Right lobe of liver (tissue), 6 donors: ENCODE results near the gene SPDYE2B. TPM values are rescaled to one million over a fixed set of nuclear protein-coding genes. Genes with fewer than 3 reads are reported as not detected.
"Not testable (repeated sequence)": the region's sequence is repeated elsewhere in the genome, so short reads cannot be mapped to it uniquely, and the experiment has no call there.

Experiments
- ATAC-seq, 4 donors: fragments of 200-7000 bp; cut with Tn5 transposase; one replicate each; pipeline ENCODE4 v1.9.1; 2020; ENCODE audit warnings: mild to moderate bottlenecking in 4 of 4, moderate library complexity in 4 of 4
- DNase-seq, 3 donors: peaks; one replicate each; pipeline ENCODE4 v3.0.0-alpha.2; 2020
- H3K27ac ChIP-seq, 3 donors: fragments of 200-600 bp; one replicate each; pipeline ENCODE4 v1.8.0; 2022
- H3K27me3 ChIP-seq, 2 donors: fragments of 200-600 bp; one replicate each; pipeline ENCODE4 v1.8.0; 2022
- H3K36me3 ChIP-seq, 4 donors: fragments of 200-600 bp; sonication (generic) in 1 of 4; one replicate each; pipeline versions ENCODE4 v1.5.1 to v1.8.0; 2017 to 2022; ENCODE audit warnings: control low read depth in 1 of 4
- H3K4me1 ChIP-seq, 4 donors: fragments of 200-600 bp; sonication (generic) in 1 of 4; one replicate each; pipeline versions ENCODE4 v1.5.1 to v1.8.0; 2017 to 2022; ENCODE audit warnings: control low read depth in 1 of 4
- H3K4me3 ChIP-seq, 3 donors: fragments of 200-600 bp; one replicate each; pipeline ENCODE4 v1.8.0; 2022
- H3K9me3 ChIP-seq, 4 donors: fragments of 200-600 bp; sonication (generic) in 1 of 4; one replicate each; pipeline versions ENCODE4 v1.5.1 to v1.8.0; 2017 to 2022; ENCODE audit warnings: control low read depth in 1 of 4
- WGBS: methylation state at CpG from one replicate; pipeline ENCODE4 v1.1.6; 2018; ENCODE audit warnings: low coverage, low lambda C conversion rate; ENCODE audit not compliant: insufficient coverage; ENCODE audit errors: missing lambda C conversion rate; 5-methylcytosine and 5-hydroxymethylcytosine counted together
- intact Hi-C, 2 donors: fragments of 100-400 bp; cut with DNase I; formaldehyde crosslinking; loops; one replicate each; pipeline versions ENCODE4 v1.11.2 to v1.14.1; 2022
- total RNA-seq, 6 experiments: library from RNA; depleted of rRNA in 2 of 6; stranded (reverse); fragments of >200 nt in 2 of 6; fragmentation: NEBNext Ultra II Directional in 3 of 6; extraction: Animal tissue kit (Norgen Biotek cat#: 25700) in 3 of 6; gene quantifications; one replicate each; pipeline versions ENCODE4 v1.1.0 to v1.2.4, GENCODE V29; 2016 to 2023
- donor health status: DM: no; HTN: yes; CAD: no.
- donor health status: DM: no; HTN: no; CAD: no.
- donor health status: DM: no; HTN: no; CAD: no.
- donor health status: DM: no; HTN: yes; CAD: no.
- donor health status: DM: no; HTN: yes; CAD: no.

SPDYE2B gene
- total RNA-seq, 6 experiments from 2014 or later, result not detected

GRCh38 chr7:102647813-102648212 lies 2.3 kb upstream of the SPDYE2B start:
- ATAC-seq (peak in 2 of 4 donors; percentile 28 to 34), DNase-seq (peak in 1 of 3 donors; percentile 35)
- H3K27me3 ChIP-seq, intact Hi-C loops, H3K9me3 ChIP-seq, H3K4me1 ChIP-seq, H3K27ac ChIP-seq, H3K4me3 ChIP-seq, H3K36me3 ChIP-seq: not testable (repeated sequence)
- 92% methylated on average over 5 of the region's 7 CpGs for WGBS

DNA sequence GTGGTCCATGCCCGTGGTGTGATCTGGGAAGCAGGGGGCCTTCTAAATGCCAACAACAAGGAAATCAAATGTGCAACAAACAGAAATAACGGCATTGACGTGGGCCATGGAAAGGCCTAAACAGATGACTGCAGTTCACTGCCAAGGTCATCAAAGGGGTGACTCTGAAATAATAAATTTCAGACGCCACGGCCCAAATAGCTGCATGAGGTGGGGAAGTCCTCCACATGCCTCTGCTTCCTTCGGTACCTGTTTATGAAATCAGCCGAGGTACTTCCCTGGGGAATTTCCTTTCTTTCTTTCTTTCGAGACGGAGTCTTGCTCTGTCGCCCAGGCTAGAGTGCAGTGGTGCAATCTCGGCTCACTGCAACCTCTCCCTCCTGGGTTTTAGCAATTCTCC lies 14.6 kb downstream of the SPDYE2B start:
- ATAC-seq, intact Hi-C loops, H3K36me3 ChIP-seq, H3K27me3 ChIP-seq, H3K4me3 ChIP-seq, H3K27ac ChIP-seq, H3K9me3 ChIP-seq, H3K4me1 ChIP-seq: not testable (repeated sequence)
- no CpG with 5 or more reads among the region's 11 CpGs for WGBS
- peak in 1 of 3 donors; percentile 36 for DNase-seq

DNA sequence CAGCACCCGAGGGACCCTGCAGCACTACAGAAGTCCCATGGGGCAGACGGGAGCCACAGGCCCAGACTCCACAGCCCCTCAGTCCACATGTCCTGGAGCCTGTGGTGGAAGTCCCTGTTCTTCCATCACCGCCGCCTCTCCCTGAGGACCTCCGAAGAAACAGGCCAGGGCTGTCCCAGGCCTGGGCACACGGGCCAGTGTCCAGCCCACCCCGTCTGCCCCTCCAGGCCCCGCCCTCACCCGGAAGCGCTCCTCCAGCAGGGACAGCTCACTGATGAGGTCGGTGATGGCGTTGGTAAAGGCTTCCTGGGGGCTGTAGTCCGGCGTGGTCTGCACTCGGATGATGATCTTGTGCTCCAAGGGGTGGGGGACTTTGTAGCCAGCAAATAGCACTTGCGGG lies 16.7 kb downstream of the SPDYE2B start:
- H3K36me3 ChIP-seq, DNase-seq, intact Hi-C loops, H3K4me1 ChIP-seq, H3K27me3 ChIP-seq, H3K27ac ChIP-seq, H3K9me3 ChIP-seq, H3K4me3 ChIP-seq: not testable (repeated sequence)
- peak in 1 of 4 donors; percentile 17 for ATAC-seq
- WGBS, result no CpG with 5 or more reads among the region's 16 CpGs

DNA sequence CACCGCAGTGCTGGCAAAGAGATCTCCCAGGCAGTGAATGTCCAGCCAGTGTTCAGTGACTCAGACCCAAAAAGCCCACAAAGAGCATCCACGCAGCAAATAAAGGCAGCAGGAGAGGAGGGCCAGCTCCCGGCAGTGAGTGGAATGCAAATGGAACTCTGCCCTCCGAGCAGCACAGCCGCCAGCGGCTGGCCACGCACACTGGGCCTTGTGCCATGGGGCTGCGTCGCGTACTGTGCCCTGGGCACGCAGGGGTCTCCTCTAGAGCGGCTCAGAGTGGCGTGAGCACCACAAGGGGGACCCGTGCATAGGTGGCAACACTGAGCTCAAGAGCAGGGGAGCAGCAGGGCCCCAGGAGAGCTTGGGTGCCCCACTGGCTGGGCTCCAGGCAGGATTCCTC lies 17.4 kb downstream of the SPDYE2B start:
- H3K27ac ChIP-seq, H3K4me3 ChIP-seq, H3K27me3 ChIP-seq, H3K9me3 ChIP-seq, intact Hi-C loops, H3K4me1 ChIP-seq, H3K36me3 ChIP-seq: not testable (repeated sequence)
- peak; percentile 55 to 67 (median 62) for ATAC-seq
- WGBS, result no CpG with 5 or more reads among the region's 14 CpGs
- DNase-seq, result peak; percentile 11 to 39 (median 33)

DNA sequence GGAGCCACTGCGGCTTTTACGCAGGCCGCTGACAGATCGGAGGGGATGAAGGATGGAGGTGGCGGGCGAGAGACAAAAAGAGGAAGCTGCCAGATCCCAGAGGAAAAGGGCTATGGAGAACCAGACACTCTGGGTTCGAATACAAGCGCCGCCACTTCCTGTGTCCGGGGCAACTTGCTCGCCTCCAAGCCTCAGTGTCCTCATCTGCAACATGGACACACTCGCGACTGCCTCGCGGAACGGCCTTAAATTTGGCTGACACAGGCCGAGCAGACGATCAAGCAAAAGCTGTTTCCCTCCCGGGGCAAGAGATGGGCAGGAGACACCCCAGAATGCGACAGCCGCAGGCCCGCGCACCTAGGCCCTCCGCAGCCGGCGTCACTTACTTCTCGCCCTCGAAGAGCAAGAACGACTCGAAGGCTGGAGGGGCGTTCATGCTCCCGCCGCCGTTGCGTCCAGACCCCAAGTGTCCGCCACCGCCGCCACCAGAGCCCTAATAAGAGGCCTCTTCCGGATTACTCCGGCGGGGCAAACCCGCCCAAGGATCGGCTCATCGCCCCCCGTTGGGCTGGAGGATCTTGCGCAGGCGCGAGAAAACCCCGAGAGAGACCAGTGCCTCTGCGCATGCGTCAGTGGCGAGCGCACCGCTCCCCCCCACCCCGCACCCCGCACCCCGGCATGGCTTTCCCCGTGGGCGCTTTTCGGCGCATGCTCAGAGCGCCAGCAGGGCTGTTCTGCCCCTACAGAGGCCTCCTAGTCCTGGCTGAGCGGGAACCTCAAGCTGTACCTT lies 21.2 kb downstream of the SPDYE2B start, which contains the start of gene POLR2J2:
TSS of gene POLR2J2 (minus strand) at position 498 of the 790 bp plus-strand sequence. CDS start at position 436, 62 bp downstream.
- H3K36me3 ChIP-seq, H3K4me1 ChIP-seq, DNase-seq, H3K27me3 ChIP-seq, intact Hi-C loops, H3K27ac ChIP-seq, H3K9me3 ChIP-seq: not testable (repeated sequence)
- ATAC-seq, result peak; percentile 63 to 74 (median 68)
- no CpG with 5 or more reads among the region's 63 CpGs for WGBS
- H3K4me3 ChIP-seq, result peak within 1 kb of the TSS in 1 of 3 donors; percentile 32

DNA sequence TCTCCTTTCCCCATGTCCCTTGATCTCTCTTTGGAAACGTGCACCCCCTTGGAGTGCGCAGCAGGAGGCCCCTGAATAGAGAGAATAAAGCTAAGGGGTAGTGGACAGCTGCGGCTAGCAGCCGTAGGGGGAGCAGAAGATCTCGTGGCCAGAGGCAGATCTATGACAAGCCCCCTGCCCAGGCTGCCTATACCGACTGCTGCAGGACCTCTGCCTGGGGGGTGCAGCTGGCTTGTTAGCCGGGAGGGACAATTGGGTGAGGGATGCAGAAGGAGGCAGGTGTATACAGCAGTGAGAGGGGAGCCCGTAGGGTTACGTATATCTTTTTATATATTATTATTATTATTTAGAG lies 21.8 kb downstream of the SPDYE2B start:
- H3K27ac ChIP-seq, intact Hi-C loops, H3K36me3 ChIP-seq, H3K4me3 ChIP-seq, H3K4me1 ChIP-seq, ATAC-seq, H3K9me3 ChIP-seq, H3K27me3 ChIP-seq, DNase-seq: not testable (repeated sequence)
- no CpG with 5 or more reads among the region's 9 CpGs for WGBS

DNA sequence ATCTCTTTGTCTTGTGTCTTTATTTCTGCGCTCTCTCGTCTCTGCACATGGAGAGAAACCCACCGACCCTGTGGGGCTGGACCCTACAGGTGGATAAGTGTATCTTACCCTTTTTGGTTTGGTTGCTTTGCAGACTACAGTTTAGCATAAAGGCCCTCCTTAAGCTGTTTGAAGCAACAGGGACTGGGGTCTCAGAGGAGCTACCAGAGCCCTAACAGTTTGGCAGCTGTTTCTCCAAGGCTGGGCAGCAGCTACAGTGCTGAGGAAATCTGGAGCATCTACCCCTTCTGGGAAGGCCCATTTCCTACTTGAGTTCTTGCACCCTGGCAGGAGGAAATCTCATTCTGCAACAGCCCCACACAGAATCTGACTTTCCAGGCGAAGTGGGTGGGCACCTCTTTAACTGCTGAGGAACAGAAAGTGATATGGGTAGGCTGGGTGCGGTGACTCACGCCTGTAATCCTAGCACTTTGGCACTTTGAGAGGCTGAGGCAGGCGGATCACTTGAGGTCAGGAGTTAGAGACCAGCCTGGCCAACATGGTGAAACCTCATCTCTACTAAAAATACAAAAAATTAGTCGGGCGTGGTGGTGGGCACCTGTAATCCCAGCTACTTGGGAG lies 23.4 kb downstream of the SPDYE2B start:
- intact Hi-C loops, H3K9me3 ChIP-seq, DNase-seq, H3K36me3 ChIP-seq, H3K4me1 ChIP-seq, H3K27ac ChIP-seq, H3K4me3 ChIP-seq, H3K27me3 ChIP-seq: not testable (repeated sequence)
- no CpG with 5 or more reads among the region's 9 CpGs for WGBS
- ATAC-seq, result peak in 2 of 4 donors; percentile 1 to 2

- DNase-seq, result peak in 2 of 3 donors; percentile 40
- ATAC-seq, intact Hi-C loops, H3K9me3 ChIP-seq, H3K36me3 ChIP-seq, H3K4me1 ChIP-seq, H3K4me3 ChIP-seq, H3K27me3 ChIP-seq, H3K27ac ChIP-seq: not testable (repeated sequence)
- no CpG with 5 or more reads among the region's 2 CpGs for WGBS
Measured at GRCh38 chr7:102675545-102675944, 25.4 kb downstream of the SPDYE2B start.

DNA sequence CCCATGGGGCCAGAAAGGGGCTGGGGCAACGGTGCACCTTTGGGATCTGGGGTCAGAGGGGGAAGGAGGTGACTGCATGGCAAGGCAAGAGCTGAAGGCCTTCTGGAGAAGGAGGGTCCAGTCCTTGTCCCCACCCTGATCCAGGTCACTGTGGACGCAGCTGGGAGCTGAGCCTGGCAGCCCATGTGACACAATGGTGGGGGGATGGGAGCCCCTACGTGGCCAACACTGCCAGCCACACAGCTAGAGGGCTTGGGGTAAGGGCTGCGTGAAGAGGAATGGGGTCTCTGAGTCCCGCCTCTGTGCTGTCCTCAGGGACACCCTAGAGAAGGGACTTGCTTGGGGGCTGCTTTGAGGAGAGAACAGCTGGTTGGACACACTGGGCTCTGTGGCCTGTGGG lies 30.7 kb downstream of the SPDYE2B start:
- DNase-seq, H3K9me3 ChIP-seq, intact Hi-C loops, H3K4me1 ChIP-seq, H3K27ac ChIP-seq, H3K36me3 ChIP-seq, H3K27me3 ChIP-seq, H3K4me3 ChIP-seq: not testable (repeated sequence)
- no CpG with 5 or more reads among the region's 5 CpGs for WGBS
- peak in 2 of 4 donors; percentile 5 to 10 for ATAC-seq

DNA sequence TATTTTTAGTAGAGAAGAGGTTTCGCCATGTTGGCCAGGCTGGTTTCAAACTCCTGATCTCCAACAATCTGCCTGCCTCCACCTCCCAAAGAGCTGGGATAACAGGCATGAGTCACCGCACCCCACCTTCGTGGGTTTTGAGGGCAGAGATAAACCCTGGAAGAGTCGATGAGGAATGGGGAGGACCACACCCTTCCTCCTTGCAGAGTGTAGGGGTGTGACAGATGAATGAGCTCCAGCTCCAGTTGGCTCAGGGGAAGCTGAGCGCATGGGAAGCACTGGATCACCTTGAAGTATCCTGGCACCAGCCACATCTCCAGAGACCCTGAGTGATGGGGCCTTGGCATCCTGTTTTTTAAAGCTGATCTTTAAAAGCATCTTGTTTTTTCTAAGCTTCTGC lies 32.4 kb downstream of the SPDYE2B start:
- intact Hi-C loops, result not testable (repeated sequence)

DNA sequence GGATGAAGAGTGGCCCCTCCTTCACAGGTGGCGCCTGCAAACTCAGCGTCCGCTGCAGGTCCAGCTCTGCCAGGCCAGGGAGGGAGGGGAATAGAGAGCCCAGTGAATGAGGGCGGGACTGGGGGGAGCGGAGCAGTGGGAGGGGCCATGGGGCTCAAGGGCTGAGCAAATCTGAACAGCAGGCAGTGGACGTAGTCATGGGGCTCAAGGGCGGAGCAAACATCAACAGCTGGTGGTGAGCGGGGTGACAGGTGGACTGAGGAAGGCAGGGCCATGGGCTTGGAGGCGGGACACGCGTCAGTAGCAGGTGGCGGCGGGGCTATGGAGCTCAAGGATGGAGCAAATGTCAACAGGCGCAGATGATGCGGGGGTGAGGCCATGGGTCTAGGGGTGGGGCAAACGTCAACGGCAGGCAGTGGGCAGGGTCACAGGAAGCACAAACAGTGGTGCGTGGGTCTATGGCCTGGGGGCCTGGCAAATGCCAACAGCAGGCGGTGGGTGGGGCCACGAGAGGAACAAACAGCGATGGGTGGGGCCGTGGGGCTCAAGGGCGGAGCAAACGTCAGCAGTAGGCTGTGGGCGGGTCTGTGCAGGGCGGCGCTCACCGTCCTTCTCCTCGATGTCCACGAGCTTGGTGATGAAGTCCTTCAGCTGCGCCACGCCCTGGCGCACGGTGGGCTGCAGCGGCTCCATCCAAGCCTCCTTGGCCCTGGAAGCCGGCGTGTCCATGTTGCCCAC lies 38.3 kb downstream of the SPDYE2B start:
- H3K4me3 ChIP-seq, H3K27me3 ChIP-seq, DNase-seq, H3K27ac ChIP-seq, H3K9me3 ChIP-seq, intact Hi-C loops, H3K36me3 ChIP-seq, H3K4me1 ChIP-seq: not testable (repeated sequence)
- WGBS, result no CpG with 5 or more reads among the region's 37 CpGs
- ATAC-seq, result peak; percentile 84 to 88 (median 86)

More for the DNA sequence above, 32.4 kb downstream of the SPDYE2B start:
- DNase-seq, H3K27ac ChIP-seq, ATAC-seq, H3K36me3 ChIP-seq, H3K4me1 ChIP-seq, H3K27me3 ChIP-seq, H3K4me3 ChIP-seq, H3K9me3 ChIP-seq: not testable (repeated sequence)
- WGBS, result no CpG with 5 or more reads among the region's 5 CpGs
